ENCODE results near the gene SAE1. TPM values are rescaled to one million over a fixed set of nuclear protein-coding genes. Genes with fewer than 3 reads are reported as not detected.

The SAE1 gene
- total RNA-seq, 1 experiment from 2014 or later = 174 TPM

- no peaks in the 10 kb centered on the region for H3K9me3 Mint-ChIP-seq (ENCODE audit: low read depth, unreplicated experiment)
- peaks cover 23% of the 10 kb centered on the region for H3K4me1 Mint-ChIP-seq (ENCODE audit: low read depth, unreplicated experiment)
- intact Hi-C loops (cut with micrococcal nuclease; ENCODE audit: unreplicated experiment) = no loop called here
- CTCF ChIA-PET = interaction anchor here (1.3 kb wide), 1 partner anchor 85 kb away, joined by 3 read pairs; no protein-coding TSS in a partner anchor
- H3K27ac Mint-ChIP-seq (ENCODE audit: unreplicated experiment) = no peak overlapping the region
- TF ChIP-seq CTCF (IDR thresholded peaks at IDR 0.05; ENCODE audit: unreplicated experiment) = no peak
- no peak for DNase-seq
- no peak overlapping the region for H3K4me3 Mint-ChIP-seq (ENCODE audit: low read depth, unreplicated experiment)
- H3K27me3 Mint-ChIP-seq (ENCODE audit: unreplicated experiment) = no peaks in the 10 kb centered on the region
- BruUV-seq (replicated peaks) = no TSS peak
- peaks cover 63% of the 10 kb centered on the region for H3K36me3 Mint-ChIP-seq (ENCODE audit: insufficient read depth, unreplicated experiment)
Measured at GRCh38 chr19:47158879-47159503, 28.4 kb downstream of the SAE1 start.

GRCh38 chr19:47161876-47162489 is 31.3 kb downstream of the SAE1 start:
- intact Hi-C loops (cut with micrococcal nuclease; ENCODE audit: unreplicated experiment) = no loop called here
- peaks cover 63% of the 10 kb centered on the region for H3K36me3 Mint-ChIP-seq (ENCODE audit: insufficient read depth, unreplicated experiment)
- H3K27ac Mint-ChIP-seq (ENCODE audit: unreplicated experiment) = no peak overlapping the region
- CTCF ChIA-PET = no interaction called here
- H3K27me3 Mint-ChIP-seq (ENCODE audit: unreplicated experiment) = no peaks in the 10 kb centered on the region
- no peaks in the 10 kb centered on the region for H3K9me3 Mint-ChIP-seq (ENCODE audit: low read depth, unreplicated experiment)
- peaks cover 19% of the 10 kb centered on the region for H3K4me1 Mint-ChIP-seq (ENCODE audit: low read depth, unreplicated experiment)
- DNase-seq = no peak
- no peak overlapping the region for H3K4me3 Mint-ChIP-seq (ENCODE audit: low read depth, unreplicated experiment)
- TF ChIP-seq CTCF (IDR thresholded peaks at IDR 0.05; ENCODE audit: unreplicated experiment) = no peak
- no TSS peak for BruUV-seq (replicated peaks)

- Mint-ChIP-seq H3K36me3 (ENCODE audit: insufficient read depth, unreplicated experiment) (peaks cover 70% of the 10 kb centered on the region), H3K27ac (ENCODE audit: unreplicated experiment) (no peak overlapping the region), H3K4me1 (ENCODE audit: low read depth, unreplicated experiment) (no peaks in the 10 kb centered on the region), H3K9me3 (ENCODE audit: low read depth, unreplicated experiment) (no peaks in the 10 kb centered on the region), H3K27me3 (ENCODE audit: unreplicated experiment) (no peaks in the 10 kb centered on the region), H3K4me3 (ENCODE audit: low read depth, unreplicated experiment) (no peak overlapping the region)
- CTCF ChIA-PET = no interaction called here
- DNase-seq = no peak
- no TSS peak for BruUV-seq (replicated peaks)
- TF ChIP-seq CTCF (IDR thresholded peaks at IDR 0.05; ENCODE audit: unreplicated experiment) = no peak
- intact Hi-C loops (cut with micrococcal nuclease; ENCODE audit: unreplicated experiment) = no loop called here
Measured at GRCh38 chr19:47168065-47168464, 37.4 kb downstream of the SAE1 start.

- H3K36me3 Mint-ChIP-seq (ENCODE audit: insufficient read depth, unreplicated experiment) = peaks cover 76% of the 10 kb centered on the region
- no peaks in the 10 kb centered on the region for H3K27me3 Mint-ChIP-seq (ENCODE audit: unreplicated experiment)
- peak overlapping the region; percentile 54 for H3K27ac Mint-ChIP-seq (ENCODE audit: unreplicated experiment)
- no TSS peak for BruUV-seq (replicated peaks)
- H3K9me3 Mint-ChIP-seq (ENCODE audit: low read depth, unreplicated experiment) = no peaks in the 10 kb centered on the region
- H3K4me3 Mint-ChIP-seq (ENCODE audit: low read depth, unreplicated experiment) = no peak overlapping the region
- intact Hi-C loops (cut with micrococcal nuclease; ENCODE audit: unreplicated experiment) = no loop called here
- DNase-seq = no peak
- no peak for TF ChIP-seq CTCF (IDR thresholded peaks at IDR 0.05; ENCODE audit: unreplicated experiment)
- CTCF ChIA-PET = interaction anchor here (0.7 kb wide), 1 partner anchor 159 kb away, joined by 4 read pairs; no protein-coding TSS in a partner anchor
- H3K4me1 Mint-ChIP-seq (ENCODE audit: low read depth, unreplicated experiment) = no peaks in the 10 kb centered on the region
Measured at GRCh38 chr19:47172666-47173455, 42.2 kb downstream of the SAE1 start.

All from Calu3 (cell line).